ENCODE measurements around the gene PAK5.

PAK5 gene

DNA sequence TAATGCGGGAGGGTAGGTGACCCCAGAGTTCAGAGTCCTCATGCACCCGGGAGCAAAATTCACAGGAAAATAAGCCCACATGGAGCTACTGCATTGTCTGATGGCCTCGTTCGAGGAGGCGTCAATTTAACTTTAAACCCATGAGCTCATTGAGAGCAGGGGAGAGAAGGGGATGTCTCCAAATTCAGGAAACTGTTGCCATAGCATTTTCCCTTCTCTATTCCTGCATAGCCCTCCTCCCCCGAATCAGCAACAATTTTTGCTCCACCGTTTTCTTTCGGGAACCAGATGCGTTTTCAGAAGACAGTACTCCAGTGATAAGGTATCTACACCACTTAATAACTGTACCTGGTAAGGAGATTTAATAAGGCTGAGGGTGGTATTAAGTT is 324.8 kb downstream of the PAK5 start:
- DNase-seq (ENCODE audit: insufficient read length) (no peak), FAIRE-seq (no peak)
- TF ChIP-seq TAF1 (IDR thresholded peaks at IDR 0.05; ENCODE audit: borderline replicate concordance, low read depth, low read length) (no peak), POLR2AphosphoS5 (IDR thresholded peaks at IDR 0.05; ENCODE audit: low read depth, low read length) (no peak), POLR2A (IDR thresholded peaks at IDR 0.05; ENCODE audit: low read depth, low read length) (no peak)

DNA sequence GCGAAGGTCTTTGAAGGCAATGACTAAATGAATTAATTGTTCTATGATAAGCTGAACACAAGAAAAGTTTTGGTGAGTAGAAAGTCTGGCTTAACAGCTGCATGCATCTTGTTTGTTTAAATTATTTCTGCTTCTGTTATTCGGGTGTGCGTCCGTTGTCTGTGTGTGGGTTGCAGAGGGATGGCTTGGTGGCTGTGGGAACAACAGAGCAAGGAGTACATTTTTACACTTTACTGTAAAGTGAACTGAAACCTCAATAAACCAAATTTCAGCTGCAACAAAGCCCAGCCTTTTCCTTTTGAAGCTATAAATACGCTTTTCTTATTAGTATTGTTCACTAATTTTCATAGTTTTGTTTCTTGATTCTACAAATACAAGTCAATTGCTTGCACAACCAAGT is 328.0 kb downstream of the PAK5 start:
- TF ChIP-seq POLR2A (IDR thresholded peaks at IDR 0.05; ENCODE audit: low read depth, low read length), result no peak
- no peak for TF ChIP-seq POLR2AphosphoS5 (IDR thresholded peaks at IDR 0.05; ENCODE audit: low read depth, low read length)
- no peak for TF ChIP-seq TAF1 (IDR thresholded peaks at IDR 0.05; ENCODE audit: borderline replicate concordance, low read depth, low read length)
- DNase-seq (ENCODE audit: insufficient read length) (no peak), FAIRE-seq (peak; percentile 14)

DNA sequence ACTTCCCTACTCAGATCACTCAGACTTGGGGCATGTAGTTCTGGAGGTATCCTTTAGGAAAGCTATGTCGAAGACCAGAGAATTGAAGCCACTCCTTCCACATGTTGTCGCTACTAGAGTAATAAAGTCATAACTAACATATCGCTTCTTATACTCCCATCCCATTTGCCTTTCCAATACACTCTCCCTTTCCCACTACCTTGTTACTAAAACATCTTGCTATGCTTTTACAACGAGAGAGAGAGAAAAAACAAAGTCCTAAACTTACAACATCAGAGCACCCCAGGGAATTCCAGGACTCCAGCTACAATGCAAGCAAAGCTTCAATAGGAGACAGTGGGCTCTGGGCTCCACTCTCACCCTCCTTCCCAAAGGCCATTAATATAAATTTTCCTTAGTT is 329.6 kb downstream of the PAK5 start:
- DNase-seq (ENCODE audit: insufficient read length), result no peak
- FAIRE-seq, result no peak
- TF ChIP-seq POLR2AphosphoS5 (IDR thresholded peaks at IDR 0.05; ENCODE audit: low read depth, low read length), result no peak
- TF ChIP-seq TAF1 (IDR thresholded peaks at IDR 0.05; ENCODE audit: borderline replicate concordance, low read depth, low read length), result no peak
- no peak for TF ChIP-seq POLR2A (IDR thresholded peaks at IDR 0.05; ENCODE audit: low read depth, low read length)

DNA sequence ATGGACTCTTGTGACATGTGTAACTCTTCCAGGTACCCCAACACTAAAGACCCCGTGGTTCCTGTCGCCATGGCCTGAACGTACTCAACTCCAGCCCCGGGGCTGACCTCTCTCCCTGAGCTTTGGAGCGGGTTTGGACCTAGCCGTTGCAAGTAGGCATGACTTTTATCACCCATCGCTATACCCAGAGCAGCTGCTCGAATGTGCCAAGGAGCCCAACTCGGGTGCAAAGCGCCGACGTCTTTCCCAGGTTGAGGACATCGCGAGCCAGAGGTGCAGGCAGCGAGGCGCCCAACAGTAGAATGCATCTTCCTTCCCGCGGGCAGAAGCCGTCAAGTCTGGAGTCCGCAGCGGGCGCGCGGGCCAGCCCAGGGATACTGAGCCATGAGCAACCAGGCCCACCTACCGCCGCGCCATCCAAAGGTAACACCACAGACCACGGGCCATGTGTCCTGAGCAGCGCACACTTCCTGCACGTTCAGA is 330.1 kb downstream of the PAK5 start:
- no peak for FAIRE-seq
- no peak for TF ChIP-seq POLR2AphosphoS5 (IDR thresholded peaks at IDR 0.05; ENCODE audit: low read depth, low read length)
- TF ChIP-seq POLR2A (IDR thresholded peaks at IDR 0.05; ENCODE audit: low read depth, low read length), result no peak
- TF ChIP-seq TAF1 (IDR thresholded peaks at IDR 0.05; ENCODE audit: borderline replicate concordance, low read depth, low read length), result no peak
- no peak for DNase-seq (ENCODE audit: insufficient read length)

DNA sequence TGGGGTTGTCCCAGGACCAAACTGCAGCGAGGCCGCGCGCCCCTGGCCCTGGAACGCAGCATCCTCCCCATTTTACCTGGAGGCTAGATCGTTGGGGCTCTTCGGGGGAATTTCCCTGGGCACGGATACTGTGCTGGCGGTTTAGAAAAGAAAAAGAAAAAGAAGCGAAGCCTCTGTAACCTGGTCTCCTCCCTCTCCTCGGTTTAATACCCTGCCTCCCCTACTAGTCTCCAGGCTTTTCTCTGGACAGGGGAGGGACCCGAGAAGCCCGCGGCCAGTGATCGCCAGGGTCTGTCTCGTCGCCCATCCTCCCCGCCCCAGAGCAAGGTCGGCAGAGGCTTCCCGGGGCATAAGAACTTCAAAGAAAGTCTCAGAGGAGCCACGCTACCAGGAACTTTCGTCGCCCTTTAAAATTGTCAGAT is 330.6 kb downstream of the PAK5 start:
- TF ChIP-seq POLR2AphosphoS5 (IDR thresholded peaks at IDR 0.05; ENCODE audit: low read depth, low read length) (no peak), POLR2A (IDR thresholded peaks at IDR 0.05; ENCODE audit: low read depth, low read length) (no peak), TAF1 (IDR thresholded peaks at IDR 0.05; ENCODE audit: borderline replicate concordance, low read depth, low read length) (no peak)
- FAIRE-seq, result no peak
- no peak for DNase-seq (ENCODE audit: insufficient read length)

DNA sequence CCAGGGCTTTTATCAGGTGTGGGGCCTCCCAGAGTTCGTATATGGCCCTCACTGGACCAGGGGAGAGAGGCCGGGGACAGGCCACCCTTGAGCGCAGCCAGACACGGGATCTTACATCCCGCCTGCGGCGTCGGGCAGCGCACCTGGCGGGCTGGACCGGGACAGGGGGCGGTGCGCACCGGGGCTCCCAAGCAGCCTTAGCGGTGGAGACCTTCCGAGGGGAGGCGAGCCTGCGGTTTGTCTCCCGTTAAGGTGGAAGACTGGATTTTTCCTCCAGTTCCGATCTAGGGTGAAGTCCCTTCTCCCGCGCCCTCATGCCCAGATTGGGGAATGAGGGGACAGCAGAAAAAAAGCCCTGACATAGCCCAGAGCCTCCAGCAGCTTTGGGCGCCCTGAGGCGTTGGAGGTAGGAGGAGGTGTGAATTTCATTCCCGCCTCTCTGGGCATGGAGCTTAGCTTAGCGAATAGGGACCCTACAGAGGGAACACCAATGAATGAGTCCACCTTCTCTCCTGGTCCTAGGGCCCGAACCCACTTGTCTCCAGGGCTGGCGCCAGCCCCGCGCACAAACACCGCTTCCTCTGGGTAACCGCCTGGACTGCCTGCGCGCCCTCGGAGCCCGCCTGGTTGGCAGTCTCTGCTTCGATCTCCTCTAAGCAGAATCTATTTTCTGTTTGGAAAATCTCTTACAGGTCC is 331.2 kb downstream of the PAK5 start:
- TF ChIP-seq POLR2AphosphoS5 (IDR thresholded peaks at IDR 0.05; ENCODE audit: low read depth, low read length) (no peak), TAF1 (IDR thresholded peaks at IDR 0.05; ENCODE audit: borderline replicate concordance, low read depth, low read length) (no peak), POLR2A (IDR thresholded peaks at IDR 0.05; ENCODE audit: low read depth, low read length) (no peak)
- no peak for DNase-seq (ENCODE audit: insufficient read length)
- FAIRE-seq, result no peak

DNA sequence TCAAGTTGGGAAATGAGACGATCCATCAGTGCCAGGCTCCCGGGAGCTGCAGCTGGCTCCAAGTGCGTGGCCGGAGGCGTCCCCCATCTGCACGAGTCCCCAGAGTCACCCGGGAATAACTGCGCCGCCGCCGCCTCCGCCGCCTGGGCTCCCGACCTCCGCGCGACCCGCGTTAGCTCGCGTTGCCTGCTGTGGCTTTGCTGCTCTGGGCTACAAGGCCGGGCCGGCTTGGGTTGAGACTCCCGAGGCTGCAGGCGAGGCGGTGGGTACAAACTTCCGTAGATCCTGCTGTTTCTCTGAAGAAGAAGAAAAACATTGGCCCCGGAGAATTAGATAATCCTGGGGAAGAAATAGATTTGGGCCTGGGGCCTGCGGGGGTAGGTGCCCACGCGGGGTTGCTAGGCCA is 331.9 kb downstream of the PAK5 start:
- TF ChIP-seq POLR2A (IDR thresholded peaks at IDR 0.05; ENCODE audit: low read depth, low read length) (no peak), POLR2AphosphoS5 (IDR thresholded peaks at IDR 0.05; ENCODE audit: low read depth, low read length) (no peak), TAF1 (IDR thresholded peaks at IDR 0.05; ENCODE audit: borderline replicate concordance, low read depth, low read length) (no peak)
- FAIRE-seq, result no peak
- DNase-seq (ENCODE audit: insufficient read length), result no peak

DNA sequence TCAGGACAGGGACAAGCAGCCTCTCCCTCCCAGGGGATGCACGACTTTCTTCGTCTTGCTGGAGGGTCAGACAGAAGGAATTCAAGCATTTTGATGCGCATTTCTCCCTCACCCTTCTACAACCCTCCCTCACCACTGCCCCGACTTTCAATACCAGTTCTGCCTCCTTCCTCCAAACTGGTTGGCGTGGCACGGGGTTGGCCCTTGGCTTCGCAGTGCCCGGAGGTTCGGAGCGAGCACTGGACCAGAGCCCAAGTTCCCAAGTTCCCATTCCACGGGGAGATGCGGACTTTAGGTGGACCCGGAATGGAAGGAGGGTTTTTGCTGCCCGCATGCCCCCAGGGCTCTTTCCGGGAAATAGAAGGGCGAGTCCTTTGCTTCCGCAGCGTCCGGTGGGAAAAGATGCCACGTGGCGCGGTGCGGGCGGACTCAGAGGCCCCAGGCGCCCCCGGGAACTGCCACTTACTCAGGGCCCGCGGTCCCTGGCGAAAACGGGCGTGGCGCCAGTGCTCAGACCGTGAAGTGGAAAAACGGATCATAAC is 332.5 kb downstream of the PAK5 start:
- DNase-seq (ENCODE audit: insufficient read length) (no peak), FAIRE-seq (no peak)
- TF ChIP-seq TAF1 (IDR thresholded peaks at IDR 0.05; ENCODE audit: borderline replicate concordance, low read depth, low read length), result no peak
- no peak for TF ChIP-seq POLR2AphosphoS5 (IDR thresholded peaks at IDR 0.05; ENCODE audit: low read depth, low read length)
- TF ChIP-seq POLR2A (IDR thresholded peaks at IDR 0.05; ENCODE audit: low read depth, low read length), result no peak

DNA sequence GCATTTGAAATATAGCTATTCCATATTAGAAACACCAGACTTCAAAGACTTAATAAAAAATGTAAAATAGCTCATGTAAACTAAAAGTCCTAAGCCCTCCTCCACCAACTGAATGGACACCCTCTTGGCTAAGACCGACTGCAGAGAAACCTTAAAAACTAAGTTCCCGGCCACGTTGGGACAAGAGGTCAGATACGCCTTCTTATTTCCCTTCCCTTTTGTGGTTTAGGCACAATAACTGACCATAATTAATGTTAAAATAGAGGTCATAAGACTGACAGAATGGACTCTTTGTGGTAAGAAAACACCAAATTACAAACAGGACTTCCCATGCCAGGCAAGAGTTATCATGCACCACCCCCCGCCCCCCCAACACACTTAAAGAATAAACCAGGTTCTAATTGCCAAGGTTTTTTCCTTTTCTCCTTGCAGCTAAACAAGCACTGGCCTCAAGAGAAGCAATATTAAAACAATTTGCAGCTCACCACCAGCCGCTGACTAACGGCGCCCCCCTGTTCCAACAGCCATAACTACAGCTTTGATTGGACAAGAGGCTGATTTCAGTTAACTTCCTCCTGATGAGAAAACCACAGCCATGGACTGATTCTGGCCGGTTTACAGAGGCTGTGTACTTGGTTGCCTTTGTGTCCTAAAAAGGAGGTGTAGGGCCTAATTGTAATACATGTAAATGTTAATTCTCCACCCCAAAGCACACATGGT is 335.2 kb downstream of the PAK5 start:
- no peak for FAIRE-seq

DNA sequence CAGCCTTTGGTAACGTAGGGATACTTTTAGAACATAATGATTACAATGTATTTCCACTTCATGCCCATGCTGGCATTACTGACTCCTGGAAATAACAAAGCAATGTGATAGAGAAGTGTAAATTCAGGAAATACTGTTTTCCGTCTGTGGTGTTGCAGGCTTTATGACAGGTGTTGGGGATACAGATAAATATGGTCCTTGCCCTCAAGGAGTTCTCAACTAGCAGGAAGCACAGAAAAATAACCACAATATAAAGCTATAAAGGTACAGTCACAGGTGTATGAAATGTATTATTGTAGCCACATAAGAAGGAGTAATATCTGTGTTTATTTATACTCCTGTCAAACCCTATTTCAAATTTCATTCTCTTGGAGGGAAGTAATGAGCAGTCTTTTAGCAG is 337.4 kb downstream of the PAK5 start:
- TF ChIP-seq POLR2A (IDR thresholded peaks at IDR 0.05; ENCODE audit: low read depth, low read length), result no peak
- TF ChIP-seq POLR2AphosphoS5 (IDR thresholded peaks at IDR 0.05; ENCODE audit: low read depth, low read length), result no peak
- no peak for TF ChIP-seq TAF1 (IDR thresholded peaks at IDR 0.05; ENCODE audit: borderline replicate concordance, low read depth, low read length)
- DNase-seq (ENCODE audit: insufficient read length) (no peak), FAIRE-seq (no peak)

More for the DNA sequence above, 335.2 kb downstream of the PAK5 start:
- no peak for DNase-seq (ENCODE audit: insufficient read length)
- TF ChIP-seq TAF1 (IDR thresholded peaks at IDR 0.05; ENCODE audit: borderline replicate concordance, low read depth, low read length), result no peak
- TF ChIP-seq POLR2A (IDR thresholded peaks at IDR 0.05; ENCODE audit: low read depth, low read length), result no peak
- TF ChIP-seq POLR2AphosphoS5 (IDR thresholded peaks at IDR 0.05; ENCODE audit: low read depth, low read length), result no peak

DNA sequence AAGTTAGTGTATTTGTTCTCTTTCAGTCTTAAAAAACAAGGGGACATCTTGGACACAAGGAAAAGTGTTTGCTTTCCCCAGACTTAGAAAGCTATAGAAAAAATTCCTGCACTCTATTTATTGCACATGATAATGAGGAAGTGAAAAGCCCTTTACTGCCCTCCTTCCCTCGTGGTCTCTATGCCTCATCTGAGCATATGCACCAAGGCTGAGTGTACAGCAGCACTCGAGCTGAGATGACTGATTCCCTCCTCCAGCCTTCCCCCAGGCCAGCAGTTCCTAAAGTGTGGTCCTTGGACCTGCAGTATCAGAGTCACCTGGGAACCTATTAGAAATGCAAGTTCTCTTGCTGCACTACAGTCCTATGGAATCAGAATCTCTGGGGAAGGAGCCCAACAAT is 338.8 kb downstream of the PAK5 start:
- TF ChIP-seq POLR2AphosphoS5 (IDR thresholded peaks at IDR 0.05; ENCODE audit: low read depth, low read length), result no peak
- TF ChIP-seq TAF1 (IDR thresholded peaks at IDR 0.05; ENCODE audit: borderline replicate concordance, low read depth, low read length), result no peak
- TF ChIP-seq POLR2A (IDR thresholded peaks at IDR 0.05; ENCODE audit: low read depth, low read length), result no peak
- FAIRE-seq, result no peak
- no peak for DNase-seq (ENCODE audit: insufficient read length)
